ENCODE data around the gene CYP4F12.

CYP4F12 gene, protein sequence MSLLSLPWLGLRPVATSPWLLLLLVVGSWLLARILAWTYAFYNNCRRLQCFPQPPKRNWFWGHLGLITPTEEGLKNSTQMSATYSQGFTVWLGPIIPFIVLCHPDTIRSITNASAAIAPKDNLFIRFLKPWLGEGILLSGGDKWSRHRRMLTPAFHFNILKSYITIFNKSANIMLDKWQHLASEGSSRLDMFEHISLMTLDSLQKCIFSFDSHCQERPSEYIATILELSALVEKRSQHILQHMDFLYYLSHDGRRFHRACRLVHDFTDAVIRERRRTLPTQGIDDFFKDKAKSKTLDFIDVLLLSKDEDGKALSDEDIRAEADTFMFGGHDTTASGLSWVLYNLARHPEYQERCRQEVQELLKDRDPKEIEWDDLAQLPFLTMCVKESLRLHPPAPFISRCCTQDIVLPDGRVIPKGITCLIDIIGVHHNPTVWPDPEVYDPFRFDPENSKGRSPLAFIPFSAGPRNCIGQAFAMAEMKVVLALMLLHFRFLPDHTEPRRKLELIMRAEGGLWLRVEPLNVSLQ

DNA sequence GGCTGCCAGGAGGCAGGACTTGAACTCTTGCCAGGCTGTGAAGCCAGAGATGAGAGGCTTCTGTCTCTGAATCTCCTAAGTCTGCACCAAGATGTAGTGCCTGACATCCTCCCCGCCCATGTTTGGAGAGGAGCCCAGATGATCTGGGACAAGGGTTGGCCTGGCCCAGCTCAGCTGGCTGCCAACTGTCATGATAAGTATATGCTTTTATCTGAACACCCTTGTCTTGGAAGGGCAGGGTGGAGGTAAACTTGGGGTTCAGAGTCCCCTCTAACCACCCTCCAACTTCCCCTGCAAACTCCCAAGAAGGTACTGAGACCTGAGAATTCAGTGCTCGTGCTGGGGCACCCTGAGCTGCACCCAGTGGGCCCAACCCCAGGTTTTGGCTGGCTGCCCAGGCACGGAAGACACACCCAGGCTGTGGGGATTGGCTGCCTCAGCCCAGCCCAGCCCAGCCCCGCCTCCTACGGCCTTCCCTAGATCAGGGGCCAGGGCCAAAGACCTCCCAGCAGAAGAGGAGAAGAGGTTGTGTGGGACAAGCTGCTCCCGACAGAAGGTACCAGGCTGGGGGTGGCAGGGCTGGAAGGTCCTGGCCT lies at the start of gene CYP4F12:
TSS of gene CYP4F12 (plus strand) at position 508 of the 596 bp plus-strand sequence. CDS start 443 bp downstream, outside the sequence.
- no peak for DNase-seq (ENCODE audit: low read depth)

DNA sequence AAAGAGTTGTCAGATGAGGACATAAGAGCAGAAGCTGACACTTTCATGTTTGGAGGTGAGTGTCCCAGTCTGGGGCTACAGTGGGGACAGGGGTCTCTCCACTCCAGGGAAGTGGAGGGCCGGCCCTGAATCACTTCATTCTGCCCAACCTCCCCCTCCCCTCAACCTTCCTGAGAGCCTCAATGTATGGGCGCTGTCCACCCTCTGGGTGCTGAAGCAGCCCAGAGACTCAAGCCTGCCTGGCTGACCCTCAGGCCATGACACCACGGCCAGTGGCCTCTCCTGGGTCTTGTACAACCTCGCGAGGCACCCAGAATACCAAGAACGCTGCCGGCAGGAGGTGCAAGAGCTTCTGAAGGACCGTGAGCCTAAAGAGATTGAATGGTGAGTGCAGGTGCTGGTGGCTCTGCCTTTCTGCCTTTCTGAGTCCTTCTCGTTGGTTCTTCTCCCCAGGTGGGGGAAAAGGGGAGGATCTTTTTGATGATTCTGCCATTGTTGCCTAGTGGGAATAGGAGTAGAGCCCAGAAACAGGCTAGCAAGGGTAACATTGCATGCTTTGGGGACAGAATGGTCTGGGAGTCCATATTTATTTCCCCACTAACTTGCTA lies 49.1 kb upstream of the CYP4F12 start:
- DNase-seq (ENCODE audit: low read depth), result no peak

DNA sequence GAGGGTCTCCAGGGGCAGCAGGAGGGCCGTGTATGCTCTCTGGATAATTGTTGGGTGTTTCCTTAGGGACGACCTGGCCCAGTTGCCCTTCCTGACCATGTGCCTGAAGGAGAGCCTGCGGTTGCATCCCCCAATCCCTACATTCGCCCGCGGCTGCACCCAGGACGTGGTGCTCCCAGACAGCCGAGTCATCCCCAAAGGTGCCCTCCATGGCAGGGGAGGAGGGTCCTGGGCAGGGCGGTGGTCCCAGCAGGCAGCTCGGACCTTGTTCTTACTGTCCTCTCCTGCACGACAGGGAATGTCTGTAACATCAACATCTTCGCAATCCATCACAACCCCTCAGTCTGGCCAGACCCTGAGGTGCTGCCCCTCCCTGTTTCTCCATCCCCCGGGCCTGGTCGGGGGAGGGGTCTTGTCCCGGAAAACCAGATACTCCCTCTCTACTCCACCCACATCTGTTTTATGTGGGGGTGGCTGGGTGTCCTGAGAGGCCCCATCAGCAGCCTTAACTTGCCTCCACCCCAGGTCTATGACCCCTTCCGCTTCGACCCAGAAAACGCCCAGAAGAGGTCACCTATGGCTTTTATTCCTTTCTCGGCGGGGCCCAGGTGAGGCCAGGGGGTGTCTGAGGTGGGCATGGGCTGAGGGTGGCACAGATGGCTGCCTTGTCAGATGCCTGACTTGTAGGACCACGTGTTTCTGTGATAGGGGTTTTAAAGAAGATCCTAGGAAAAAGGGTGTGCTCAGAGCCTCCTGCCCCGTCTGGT lies 44.5 kb upstream of the CYP4F12 start:
- no peak for DNase-seq (ENCODE audit: low read depth)

DNA sequence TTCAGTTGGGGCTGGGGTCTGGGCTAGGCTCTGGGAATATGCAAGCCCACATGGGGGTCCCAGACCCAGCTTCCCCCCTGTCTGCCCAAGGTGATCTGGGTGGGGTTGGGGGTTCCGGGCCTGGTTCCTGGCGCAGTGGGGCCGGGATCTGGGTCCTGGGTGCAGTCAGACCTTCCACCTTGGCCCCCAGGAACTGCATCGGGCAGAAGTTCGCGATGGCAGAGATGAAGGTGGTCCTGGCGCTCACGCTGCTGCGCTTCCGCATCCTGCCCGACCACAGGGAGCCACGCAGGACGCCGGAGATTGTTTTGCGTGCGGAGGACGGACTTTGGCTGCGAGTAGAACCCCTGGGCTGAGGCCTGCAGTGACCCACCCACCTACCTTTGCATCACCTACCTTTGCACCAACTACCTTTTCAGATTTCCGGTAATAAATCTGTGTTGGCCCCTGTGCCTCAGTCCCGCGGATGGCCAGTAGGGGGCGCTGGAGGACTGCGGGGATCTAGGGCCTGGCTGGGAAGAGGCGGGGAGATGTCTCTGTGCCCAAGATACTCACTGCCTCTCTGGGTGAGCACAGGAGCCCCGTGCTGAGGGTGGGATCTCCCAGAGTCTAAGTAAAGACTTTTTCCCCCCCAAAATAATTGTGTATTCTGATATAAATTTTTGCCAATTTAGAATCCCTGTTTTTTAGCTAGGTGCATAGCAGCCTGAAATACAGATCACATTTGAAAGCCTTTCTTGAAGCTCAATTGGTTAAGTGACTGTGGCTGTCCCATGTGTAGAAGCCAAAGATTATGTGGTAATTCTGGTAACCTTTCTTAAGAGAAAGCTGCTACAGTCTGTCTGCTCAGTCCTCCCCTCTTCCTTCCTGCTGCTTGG lies 43.6 kb upstream of the CYP4F12 start:
- peak; percentile 89 for DNase-seq (ENCODE audit: low read depth)

DNA sequence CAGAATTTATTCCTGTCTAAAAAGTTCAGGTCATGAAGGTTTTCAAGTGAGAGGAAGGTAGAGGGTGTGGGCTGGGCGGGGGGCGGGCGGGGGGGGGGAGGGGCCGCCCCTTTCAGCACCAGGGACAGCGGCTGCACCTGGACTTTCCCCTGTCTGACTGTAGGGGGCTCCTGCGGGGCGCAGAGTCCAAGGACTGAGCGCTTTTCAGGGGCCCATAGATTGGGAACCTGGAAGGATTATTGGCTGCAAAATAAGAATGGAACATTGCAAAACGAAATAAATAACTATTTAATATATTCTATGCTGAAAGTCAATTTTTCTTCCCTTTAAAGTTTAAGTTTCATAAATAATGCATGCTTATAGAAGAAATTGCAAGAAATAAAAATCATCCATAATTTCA lies 41.1 kb upstream of the CYP4F12 start:
- peak; percentile 11 for DNase-seq (ENCODE audit: low read depth)

DNA sequence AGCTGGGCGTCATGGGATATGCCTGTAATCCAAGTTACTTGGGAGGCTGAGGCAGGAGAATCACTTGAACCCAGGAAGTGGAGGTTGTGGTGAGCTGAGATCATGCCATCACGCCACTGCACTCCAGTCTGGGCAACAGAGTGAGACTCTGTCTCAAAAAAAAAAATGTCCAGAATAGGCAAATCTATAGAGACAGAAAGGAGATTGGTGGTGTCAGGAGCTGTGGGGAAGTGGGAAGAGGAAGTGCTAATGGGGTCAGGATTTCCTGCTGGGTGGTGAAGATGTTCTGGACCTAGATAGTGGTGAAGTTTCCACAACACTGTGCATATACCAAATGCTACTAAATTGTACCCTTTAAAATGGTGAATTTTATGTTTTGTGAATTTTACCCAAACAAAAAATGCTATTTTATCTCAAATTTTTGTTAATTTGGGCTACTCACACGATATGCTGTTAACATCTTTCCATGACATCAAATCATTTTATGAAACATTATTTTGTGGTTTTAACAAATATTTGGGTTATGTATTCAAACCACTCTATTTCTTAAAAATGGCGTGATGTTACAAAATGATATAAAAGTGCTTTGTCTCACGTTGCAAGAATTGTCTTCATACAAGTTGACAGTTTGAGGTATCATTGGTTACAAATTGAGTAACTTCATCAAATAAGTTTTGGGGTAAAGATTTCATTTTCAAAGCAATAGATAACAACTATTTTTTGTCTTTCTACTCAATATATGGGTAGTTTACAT lies 39.6 kb upstream of the CYP4F12 start:
- no peak for DNase-seq (ENCODE audit: low read depth)

DNA sequence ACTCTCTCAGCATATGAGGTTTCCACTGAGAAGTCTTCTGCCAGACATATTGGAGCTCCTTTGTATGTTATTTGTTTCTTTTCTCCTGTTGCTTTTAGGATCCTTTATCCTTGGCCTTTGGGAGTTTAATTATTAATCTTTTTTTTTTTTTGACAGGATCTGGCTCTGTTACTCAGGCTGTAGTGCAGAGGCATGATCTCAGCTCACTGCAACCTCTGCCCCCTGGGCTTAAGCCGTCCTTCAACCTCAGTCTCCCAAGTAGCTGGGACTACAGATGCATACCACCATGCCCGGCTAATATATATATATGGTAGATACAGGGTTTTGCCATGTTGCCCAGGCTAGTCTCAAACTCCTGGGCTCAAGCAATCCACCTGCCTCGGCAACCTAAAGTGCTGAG lies 38.8 kb upstream of the CYP4F12 start:
- no peak for DNase-seq (ENCODE audit: low read depth)

DNA sequence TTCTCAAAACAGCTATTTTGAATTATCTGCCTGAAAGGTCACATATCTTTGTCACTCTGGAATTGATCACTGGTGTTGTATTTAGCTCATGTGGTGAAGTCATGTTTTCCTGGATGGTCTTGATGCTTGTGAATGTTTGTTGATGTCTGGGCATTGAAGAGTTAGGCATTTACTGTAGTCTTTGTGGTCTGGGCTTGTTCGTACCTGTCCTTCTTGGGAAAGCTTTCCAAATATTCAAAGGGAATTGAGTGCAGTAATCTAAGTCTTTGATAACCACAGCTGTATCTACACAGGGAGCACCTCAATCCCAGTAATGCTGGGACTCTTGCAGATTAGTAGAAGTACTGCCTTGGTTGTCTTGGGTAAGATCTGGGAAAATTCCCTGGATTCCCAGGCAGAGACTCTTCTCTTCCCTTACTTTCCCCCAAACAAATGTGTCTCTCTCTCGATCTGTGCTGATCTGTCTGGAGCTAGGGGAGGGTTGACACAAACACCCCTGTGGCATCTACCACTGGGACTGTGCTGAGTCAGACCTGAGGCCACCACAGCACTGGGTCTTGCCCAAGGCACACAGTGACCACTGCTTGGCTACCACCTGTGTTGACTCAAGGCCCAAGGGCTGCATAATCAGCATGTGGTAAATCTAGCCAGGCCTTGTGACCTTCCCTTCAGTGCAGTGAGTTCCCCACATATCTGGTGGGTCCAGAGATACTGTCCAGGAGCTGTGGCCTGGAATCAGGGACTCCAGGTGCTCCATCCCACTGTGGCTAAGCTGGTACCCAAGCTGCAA lies 37.7 kb upstream of the CYP4F12 start:
- DNase-seq (ENCODE audit: low read depth), result no peak

DNA sequence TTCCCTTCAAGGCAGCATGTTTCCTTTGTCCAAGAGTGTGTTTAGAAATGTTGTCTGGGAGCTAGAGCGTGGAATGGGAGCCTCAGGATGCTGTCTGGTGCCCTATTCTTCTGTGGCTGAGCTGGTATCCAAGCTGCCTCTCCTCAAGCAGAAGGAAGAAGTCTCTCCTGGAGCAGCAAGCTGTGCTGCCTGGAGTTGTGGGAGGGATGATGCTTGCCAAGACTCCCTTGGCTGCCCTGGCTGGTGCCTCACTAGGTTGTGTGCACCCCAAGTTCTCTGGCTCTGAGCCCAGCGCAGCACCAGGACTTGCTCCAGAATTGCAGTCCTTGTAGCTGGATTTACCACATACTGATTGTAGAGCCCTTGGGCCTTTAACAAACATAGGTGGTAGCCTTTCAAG lies 36.9 kb upstream of the CYP4F12 start:
- DNase-seq (ENCODE audit: low read depth), result no peak

DNA sequence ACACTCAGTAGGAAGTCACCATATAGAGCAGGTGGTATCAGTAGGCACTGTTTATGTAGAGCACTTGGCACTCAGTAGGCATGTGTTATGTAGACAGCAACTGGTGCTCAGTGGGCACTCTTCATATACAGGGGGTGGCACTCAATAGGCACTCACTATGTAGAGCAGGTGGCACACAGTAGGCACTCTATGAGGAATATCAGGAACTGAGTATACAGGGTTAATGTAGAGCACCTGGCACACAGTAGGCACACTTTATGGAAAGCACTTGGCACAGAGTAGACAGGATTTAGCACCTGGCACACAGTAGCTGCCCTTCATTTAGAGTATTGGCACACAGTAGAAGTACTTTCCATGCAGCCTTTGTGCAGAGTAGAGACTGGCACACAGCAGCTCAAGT lies 33.3 kb upstream of the CYP4F12 start:
- DNase-seq (ENCODE audit: low read depth), result no peak

DNA sequence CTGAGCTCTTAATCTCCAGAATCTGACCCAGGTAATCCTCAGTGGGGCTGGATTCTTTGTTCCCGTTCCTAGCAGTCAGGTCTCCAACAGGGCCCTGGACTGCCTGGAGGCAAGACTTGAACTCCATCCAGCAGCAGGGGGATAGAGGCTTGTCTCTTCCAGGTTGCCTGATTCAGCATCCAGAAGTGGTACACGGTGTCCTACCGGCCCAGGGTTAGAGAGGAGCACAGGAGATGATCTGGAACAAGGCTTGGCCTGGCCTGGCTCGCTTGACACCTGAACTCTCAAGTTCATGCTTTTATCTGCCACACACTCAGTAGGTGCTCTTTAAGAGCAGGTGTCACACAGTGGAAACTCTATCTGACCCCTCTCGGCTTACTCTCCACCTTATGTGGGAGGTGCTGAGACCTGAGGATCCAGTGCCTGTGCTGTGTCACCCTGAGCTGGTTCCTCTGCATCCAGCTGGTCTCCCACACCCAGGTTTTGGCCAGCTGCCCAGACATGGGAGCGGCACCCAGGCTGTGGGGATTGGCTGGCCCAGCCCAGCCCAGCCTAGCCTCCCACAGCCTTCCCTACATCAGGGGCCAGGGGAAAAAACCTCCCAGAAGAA lies 32.5 kb upstream of the CYP4F12 start, which contains the start of gene CYP4F3:
TSS of gene CYP4F3 (plus strand) at position 604 of the 610 bp plus-strand sequence. CDS start 519 bp downstream, outside the sequence.
- DNase-seq (ENCODE audit: low read depth), result no peak

DNA sequence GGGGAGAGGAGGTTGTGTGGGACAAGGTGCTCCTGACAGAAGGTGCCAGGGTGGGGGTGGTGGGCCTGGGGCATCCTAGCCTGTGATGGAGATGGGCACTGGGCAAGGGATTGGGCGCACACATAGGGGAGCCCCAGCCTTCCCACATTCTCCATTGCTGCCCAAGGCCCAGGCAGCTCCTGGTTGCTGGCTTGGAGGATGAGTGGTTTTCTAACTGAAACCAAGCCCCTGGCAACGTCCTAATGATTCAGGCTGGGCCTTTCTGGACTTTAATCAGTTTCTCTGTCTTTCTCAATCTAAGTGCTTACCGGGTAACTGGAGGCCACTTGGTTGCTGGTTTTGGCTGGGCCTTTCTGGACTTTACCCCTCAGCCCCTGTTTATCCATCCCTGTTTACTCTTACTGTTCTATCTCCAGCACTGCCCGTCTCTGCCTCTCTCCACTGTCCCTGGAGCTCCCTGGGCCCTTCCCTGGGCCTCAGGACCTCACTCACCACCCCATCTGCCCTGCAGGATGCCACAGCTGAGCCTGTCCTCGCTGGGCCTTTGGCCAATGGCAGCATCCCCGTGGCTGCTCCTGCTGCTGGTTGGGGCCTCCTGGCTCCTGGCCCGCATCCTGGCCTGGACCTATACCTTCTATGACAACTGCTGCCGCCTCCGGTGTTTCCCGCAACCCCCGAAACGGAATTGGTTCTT lies 31.8 kb upstream of the CYP4F12 start:
- DNase-seq (ENCODE audit: low read depth), result no peak

DNA sequence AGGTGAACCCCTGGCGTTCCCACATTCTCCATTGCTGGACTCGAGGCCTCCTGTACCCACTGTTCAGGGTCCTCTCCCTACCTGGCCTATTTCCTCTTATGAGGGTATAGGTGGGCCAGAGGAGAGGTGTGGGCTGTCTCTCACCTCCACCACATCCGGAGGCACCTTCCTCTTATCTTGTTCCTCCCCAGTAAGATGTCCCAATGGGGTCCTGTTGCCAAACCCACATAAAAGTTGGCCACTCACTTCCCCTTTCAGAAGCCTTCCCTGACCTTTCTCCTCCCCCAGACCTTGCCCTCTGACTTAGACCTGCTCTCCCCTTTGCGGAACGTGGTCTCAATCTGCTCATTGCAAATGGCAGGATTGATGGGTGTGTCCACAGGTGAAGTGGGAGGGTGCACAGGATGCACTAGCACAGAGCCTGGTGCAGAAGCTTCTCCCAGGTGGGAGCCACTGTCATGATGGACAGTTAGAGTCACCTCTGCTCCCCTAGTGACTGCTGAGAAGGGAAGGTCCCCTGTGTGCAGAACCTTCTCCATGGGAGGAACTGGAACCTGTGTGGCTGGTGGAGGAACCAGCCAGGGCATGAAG lies 30.9 kb upstream of the CYP4F12 start:
- no peak for DNase-seq (ENCODE audit: low read depth)

DNA sequence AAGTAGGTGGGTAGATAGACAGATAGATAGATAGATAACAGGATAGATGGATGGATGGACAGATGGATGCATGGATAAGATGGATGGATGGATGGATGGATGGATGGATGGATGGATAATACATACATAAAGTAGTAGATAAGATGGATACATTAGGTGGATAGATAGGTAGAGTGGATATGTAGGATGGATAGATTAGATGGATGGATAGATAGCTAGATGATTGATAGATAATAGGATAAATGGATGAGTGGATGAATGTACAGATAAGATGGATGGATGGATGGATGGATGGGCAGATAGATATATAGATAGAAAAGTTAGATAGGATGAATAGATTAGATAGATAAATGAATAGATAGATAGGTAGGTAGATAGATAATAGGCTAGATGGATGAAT lies 30.1 kb upstream of the CYP4F12 start:
- no peak for DNase-seq (ENCODE audit: low read depth)

DNA sequence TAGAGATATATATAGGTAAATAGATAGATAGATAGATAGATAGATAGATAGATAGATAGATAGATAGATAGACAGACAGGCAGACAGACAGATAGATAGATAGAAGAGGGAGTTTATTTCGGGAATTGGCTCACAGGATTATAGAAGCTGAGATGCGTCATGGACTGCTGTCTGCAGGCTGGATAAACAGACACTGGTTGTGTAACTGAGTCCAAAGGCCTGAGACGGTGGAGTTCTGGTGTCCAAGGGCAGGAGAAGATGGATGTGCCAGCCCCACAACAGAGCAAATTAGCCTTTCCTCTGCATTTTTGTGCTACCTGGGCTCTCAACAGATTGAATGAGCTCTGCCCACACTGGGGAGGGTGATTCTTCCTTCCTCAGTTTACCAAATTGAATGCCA lies 29.5 kb upstream of the CYP4F12 start:
- no peak for DNase-seq (ENCODE audit: low read depth)

DNA sequence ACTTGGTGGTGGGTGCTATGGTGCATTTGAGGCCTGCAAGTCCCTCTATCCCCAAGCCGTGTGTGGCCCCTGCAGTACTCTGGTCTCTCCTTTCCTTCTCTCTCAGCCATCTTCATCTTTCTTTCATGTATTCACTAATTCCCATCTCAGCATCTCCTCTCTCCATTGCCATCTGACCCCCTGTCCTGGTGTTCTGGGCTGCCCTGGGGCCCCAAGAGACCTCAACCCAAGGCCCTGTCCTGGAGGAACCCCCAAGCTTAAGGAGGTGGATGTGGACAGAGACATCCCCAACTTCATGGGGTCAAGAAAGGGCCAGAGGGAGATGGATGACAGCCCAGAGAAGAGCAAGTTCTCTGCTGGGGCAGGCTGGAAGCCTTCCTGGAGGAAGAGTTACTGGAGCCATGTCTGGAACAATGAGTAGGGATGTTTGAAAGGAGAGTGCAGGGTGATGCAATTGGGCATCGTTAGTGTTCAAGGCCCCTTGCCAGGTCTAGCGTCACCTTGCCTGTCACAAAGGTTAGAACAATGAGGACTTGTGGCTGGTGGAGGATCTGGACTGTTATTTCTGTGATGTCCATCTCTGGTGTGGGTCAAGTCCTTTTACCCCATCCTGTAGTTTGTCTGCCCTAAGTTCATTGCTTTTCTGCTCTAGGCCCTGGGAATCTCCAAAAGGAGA lies 28.7 kb upstream of the CYP4F12 start:
- no peak for DNase-seq (ENCODE audit: low read depth)

DNA sequence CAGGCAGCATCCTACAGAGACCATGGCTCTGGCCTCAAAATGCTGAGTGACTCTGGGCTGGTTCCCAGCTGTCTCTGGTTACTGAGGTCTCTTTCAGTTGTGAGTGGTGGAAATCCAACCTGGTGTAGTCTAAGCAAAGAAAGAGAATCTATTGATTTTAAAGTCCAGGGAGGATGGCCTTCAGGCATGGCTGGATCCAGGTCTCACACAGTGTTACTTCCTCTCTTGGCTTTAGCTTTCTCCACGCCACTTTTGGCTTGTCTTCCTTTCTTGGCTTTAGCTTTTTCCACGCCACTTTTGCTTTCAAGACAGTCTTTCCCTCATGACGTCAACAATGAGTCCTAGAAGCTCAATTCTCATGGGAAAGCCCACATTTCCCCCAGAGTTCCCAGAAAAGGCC lies 28.1 kb upstream of the CYP4F12 start:
- no peak for DNase-seq (ENCODE audit: low read depth)

DNA sequence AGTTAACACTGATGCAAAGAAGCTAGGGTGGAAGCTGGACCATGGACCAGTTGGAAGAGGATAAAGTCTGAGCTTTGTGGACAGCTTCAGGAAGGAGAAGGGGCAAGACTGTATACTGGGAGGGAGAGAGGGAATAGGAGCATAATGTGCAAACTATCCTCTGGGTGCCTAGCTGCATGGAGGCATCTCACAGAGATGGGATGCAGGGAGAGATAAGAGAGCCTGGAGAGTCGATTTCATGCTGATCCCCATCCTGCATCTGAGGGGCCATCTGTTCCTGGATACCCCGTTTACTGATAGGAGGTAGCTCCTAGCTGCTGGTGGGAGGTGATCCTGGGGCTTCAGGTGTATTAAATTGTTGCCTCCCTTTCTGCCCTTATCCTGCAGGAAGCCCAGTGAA lies 23.4 kb upstream of the CYP4F12 start:
- DNase-seq (ENCODE audit: low read depth), result no peak

Data from activated gamma-delta T cell treated with anti-CD3 and anti-CD28 coated beads, Interleukin-2, amount 50 U/mL, for 16 hours (primary cell).